GM21619 (cell line): ENCODE data around the gene HSP90B1.

Source experiments
- ATAC-seq: cut with Tn5 transposase; IDR thresholded peaks from one replicate; pipeline ENCODE4 v1.9.1; 2021; ENCODE audit not compliant: unreplicated experiment

The HSP90B1 gene

GRCh38 chr12:103930034-103930786 is at the start of gene HSP90B1:
Gene HSP90B1, plus strand, starts transcription at chr12:103930410. Its CDS starts 106 bp downstream, at chr12:103930516.
- peak; percentile 55 for ATAC-seq

GRCh38 chr12:103881261-103881660 is 48.9 kb upstream of the HSP90B1 start:
- no peak for ATAC-seq

- ATAC-seq: no peak
Measured at GRCh38 chr12:103882861-103883596, 47.2 kb upstream of the HSP90B1 start.

- ATAC-seq: no peak
Measured at GRCh38 chr12:103883908-103884307, 46.3 kb upstream of the HSP90B1 start.

GRCh38 chr12:103884316-103884715 is 45.9 kb upstream of the HSP90B1 start:
- no peak for ATAC-seq

- no peak for ATAC-seq
Measured at GRCh38 chr12:103886195-103886797, 43.9 kb upstream of the HSP90B1 start.

GRCh38 chr12:103887738-103888137 is 42.5 kb upstream of the HSP90B1 start:
- no peak for ATAC-seq

- no peak for ATAC-seq
Measured at GRCh38 chr12:103897316-103897715, 32.9 kb upstream of the HSP90B1 start.

GRCh38 chr12:103901518-103902173 is 28.6 kb upstream of the HSP90B1 start:
- ATAC-seq: no peak

- no peak for ATAC-seq
Measured at GRCh38 chr12:103903993-103904392, 26.2 kb upstream of the HSP90B1 start.

- no peak for ATAC-seq
Measured at GRCh38 chr12:103905730-103906349, 24.4 kb upstream of the HSP90B1 start.

- no peak for ATAC-seq
Measured at GRCh38 chr12:103908246-103908541, 22.0 kb upstream of the HSP90B1 start.

- no peak for ATAC-seq
Measured at GRCh38 chr12:103908877-103909276, 21.3 kb upstream of the HSP90B1 start.

- no peak for ATAC-seq
Measured at GRCh38 chr12:103909811-103910210, 20.4 kb upstream of the HSP90B1 start.

- no peak for ATAC-seq
Measured at GRCh38 chr12:103912069-103912468, 18.1 kb upstream of the HSP90B1 start.

- no peak for ATAC-seq
Measured at GRCh38 chr12:103913100-103913499, 17.1 kb upstream of the HSP90B1 start.

GRCh38 chr12:103915306-103915705 is 14.9 kb upstream of the HSP90B1 start:
- ATAC-seq: no peak

GRCh38 chr12:103917873-103918272 is 12.3 kb upstream of the HSP90B1 start:
- ATAC-seq: no peak

GRCh38 chr12:103924761-103925641 is 5.2 kb upstream of the HSP90B1 start:
- peak; percentile 34 for ATAC-seq

- peak; percentile 18 for ATAC-seq
Measured at GRCh38 chr12:103928682-103929045, 1.5 kb upstream of the HSP90B1 start.
